GM12891 (cell line): ENCODE data around the gene SMG7.

Experiments used
- PAX5 ChIP-seq: IDR thresholded peaks from 2 replicates; pipeline ENCODE4 v1.6.1; 2011; ENCODE audit warnings: low read length, moderate library complexity, mild to moderate bottlenecking; ENCODE audit not compliant: insufficient read depth, severe bottlenecking
- POLR2A ChIP-seq: IDR thresholded peaks from 2 replicates; pipeline ENCODE4 v1.6.1; 2011; ENCODE audit warnings: low read depth, low read length, control low read depth
- POLR2AphosphoS5 ChIP-seq: IDR thresholded peaks from 2 replicates; pipeline ENCODE4 v1.6.1; 2011; ENCODE audit warnings: low read depth, low read length, control low read depth
- SPI1 ChIP-seq: IDR thresholded peaks from 2 replicates; pipeline ENCODE4 v1.6.1; 2011; ENCODE audit warnings: low read depth, low read length, control low read depth
- TAF1 ChIP-seq: IDR thresholded peaks from 2 replicates; pipeline ENCODE4 v1.6.1; 2011; ENCODE audit warnings: low read depth, low read length, control low read depth

DNA sequence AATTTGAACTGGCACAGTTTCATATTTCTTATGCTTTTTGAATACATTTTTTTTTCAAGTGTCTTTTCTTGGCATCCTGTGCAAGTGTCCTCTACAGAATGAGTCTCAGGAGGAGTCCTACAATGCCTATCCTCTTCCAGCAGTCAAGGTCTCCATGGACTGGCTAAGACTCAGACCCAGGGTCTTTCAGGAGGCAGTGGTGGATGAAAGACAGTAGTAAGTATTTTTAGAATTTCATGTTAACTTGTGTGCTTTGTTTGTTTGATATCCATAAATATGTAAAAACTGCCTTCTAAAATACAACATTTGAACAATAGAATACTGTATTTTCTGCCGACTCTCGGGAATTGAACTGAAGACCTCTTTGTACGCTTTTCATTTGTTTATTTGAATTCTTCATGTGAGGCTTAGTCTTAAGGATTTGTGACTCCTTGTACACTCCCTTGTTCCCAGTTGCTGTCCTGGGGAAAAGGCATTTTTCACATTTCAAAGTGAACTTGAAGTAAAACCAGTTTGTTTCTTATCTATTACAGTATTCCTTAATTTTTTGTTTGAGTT is 61.4 kb downstream of the SMG7 start:
- TF ChIP-seq POLR2A (no peak), POLR2AphosphoS5 (no peak), TAF1 (no peak), SPI1 (no peak), PAX5 (no peak)
